Adrenal gland (tissue), 12 donors: Measurements from ENCODE around the gene ST6GALNAC3. TPM values are rescaled to one million over a fixed set of nuclear protein-coding genes. Genes with fewer than 3 reads are reported as not detected.
A peak's percentile ranks its signal among the peaks of the same experiment; 100 is the strongest.

Experiments used
- DNase-seq, 7 donors: peaks; one replicate each; pipeline ENCODE4 v3.0.0-alpha.2; 2019 to 2020
- H3K27ac ChIP-seq, 5 donors: fragments of 200-600 bp; sonication (generic) in 4 of 5; 1 replicate in 3 of 5; 2 replicates in 2 of 5; pipeline versions ENCODE4 v1.5.1 to v1.8.0; 2016 to 2020; ENCODE audit warnings: mild to moderate bottlenecking in 1 of 5
- H3K27me3 ChIP-seq: fragments of 200-600 bp; 2 replicates; pipeline ENCODE4 v1.8.0; 2021
- H3K36me3 ChIP-seq, 2 donors: fragments of 200-600 bp; replicated peaks in 1 of 2; 1 replicate in 1 of 2; 2 replicates in 1 of 2; pipeline versions ENCODE4 v1.5.1 to v1.8.0; 2018 to 2022
- H3K4me1 ChIP-seq, 2 donors: fragments of 200-600 bp; replicated peaks in 1 of 2; 1 replicate in 1 of 2; 2 replicates in 1 of 2; pipeline versions ENCODE4 v1.5.1 to v1.8.0; 2018 to 2021
- H3K4me3 ChIP-seq, 4 donors: fragments of 200-600 bp; sonication (generic) in 3 of 4; one replicate each; pipeline ENCODE4 v1.5.1; 2016 to 2018
- H3K9me3 ChIP-seq, 3 donors: fragments of 200-600 bp; sonication (generic) in 1 of 3; replicated peaks in 1 of 3; 1 replicate in 2 of 3; 2 replicates in 1 of 3; pipeline versions ENCODE4 v1.5.1 to v1.8.0; 2016 to 2021
- POLR2A ChIP-seq, 2 donors: fragments of 450-650 bp; IDR thresholded peaks; one replicate each; pipeline ENCODE4 v1.6.1; 2017; ENCODE audit warnings: antibody characterized with exemption in 2 of 2, mild to moderate bottlenecking in 2 of 2, moderate library complexity in 1 of 2
- WGBS, 4 donors: extraction: QIAGEN DNeasy Blood & Tissue Kit in 2 of 4; methylation state at CpG; one replicate each; pipeline versions ENCODE4 v1.1.5 to v1.1.7; 2013 to 2017; 5-methylcytosine and 5-hydroxymethylcytosine counted together
- intact Hi-C, 2 donors: fragments of 100-400 bp; cut with DNase I; formaldehyde crosslinking; loops; one replicate each; pipeline versions ENCODE4 v1.14.1 to v1.15.0; 2022 to 2023
- polyA plus RNA-seq, 3 donors: library from polyadenylated mRNA; stranded (reverse); fragments of 200-250 nt in 2 of 3; fragments of 350-450 nt in 1 of 3; fragmentation: Illumina TruSeq in 1 of 3; extraction: RNeasy Lipid Tissue Mini Kit (QIAGEN cat#74804) in 1 of 3; gene quantifications; one replicate each; pipeline ENCODE4 v1.2.3, GENCODE V29; 2013 to 2014
- total RNA-seq, 9 donors: library from RNA; depleted of rRNA in 4 of 9; stranded (reverse); fragments of >200 nt in 4 of 9; fragments of 120-200 nt in 1 of 9; fragmentation: NEBNext Ultra II Directional in 1 of 9; extraction: Animal tissue kit (Norgen Biotek cat#: 25700) in 1 of 9; gene quantifications; one replicate each; pipeline versions ENCODE4 v1.1.0 to v1.2.4, GENCODE V29; 2013 to 2023
- TF ChIP-seq, protein P1 (sequence below), 6 experiments: fragments of 450-650 bp in 4 of 6; fragments of 200-600 bp in 2 of 6; sonication (generic) in 1 of 6; IDR thresholded peaks; 1 replicate in 5 of 6; 2 replicates in 1 of 6; pipeline versions ENCODE4 v1.5.1 to v1.8.0; 2016 to 2021; ENCODE audit warnings: antibody characterized with exemption in 6 of 6, mild to moderate bottlenecking in 2 of 6, moderate library complexity in 1 of 6
- donor health status: healthy with polysubstance abuse.
- donor health status: Bipolar disorder and iron deficiency.
- donor health status: DM: yes; HTN: yes; CAD: no.
- donor health status: DM: no; HTN: no; CAD: no.
- donor health status: DM: no; HTN: no; CAD: no.
- donor health status: DM: yes; HTN: yes; CAD: no.

Gene ST6GALNAC3
- total and polyA plus RNA-seq, 12 donors = 1.4 to 11.5 (median 5.9) TPM

GRCh38 chr1:76138217-76138616 lies 63.7 kb downstream of the ST6GALNAC3 start:
- H3K27ac ChIP-seq = no peak overlapping the region
- WGBS, 4 donors = 71 to 90% (median 86%) methylated on average over 1 of the region's 1 CpG
- H3K9me3 ChIP-seq = no peaks in the 10 kb centered on the region
- no peaks in the 10 kb centered on the region for H3K36me3 ChIP-seq
- H3K4me1 ChIP-seq = no peaks in the 10 kb centered on the region
- H3K27me3 ChIP-seq = no peaks in the 10 kb centered on the region
- intact Hi-C loops = no loop called here
- TF ChIP-seq, protein P1, sequence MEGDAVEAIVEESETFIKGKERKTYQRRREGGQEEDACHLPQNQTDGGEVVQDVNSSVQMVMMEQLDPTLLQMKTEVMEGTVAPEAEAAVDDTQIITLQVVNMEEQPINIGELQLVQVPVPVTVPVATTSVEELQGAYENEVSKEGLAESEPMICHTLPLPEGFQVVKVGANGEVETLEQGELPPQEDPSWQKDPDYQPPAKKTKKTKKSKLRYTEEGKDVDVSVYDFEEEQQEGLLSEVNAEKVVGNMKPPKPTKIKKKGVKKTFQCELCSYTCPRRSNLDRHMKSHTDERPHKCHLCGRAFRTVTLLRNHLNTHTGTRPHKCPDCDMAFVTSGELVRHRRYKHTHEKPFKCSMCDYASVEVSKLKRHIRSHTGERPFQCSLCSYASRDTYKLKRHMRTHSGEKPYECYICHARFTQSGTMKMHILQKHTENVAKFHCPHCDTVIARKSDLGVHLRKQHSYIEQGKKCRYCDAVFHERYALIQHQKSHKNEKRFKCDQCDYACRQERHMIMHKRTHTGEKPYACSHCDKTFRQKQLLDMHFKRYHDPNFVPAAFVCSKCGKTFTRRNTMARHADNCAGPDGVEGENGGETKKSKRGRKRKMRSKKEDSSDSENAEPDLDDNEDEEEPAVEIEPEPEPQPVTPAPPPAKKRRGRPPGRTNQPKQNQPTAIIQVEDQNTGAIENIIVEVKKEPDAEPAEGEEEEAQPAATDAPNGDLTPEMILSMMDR (IDR thresholded peaks at IDR 0.05) = no peak
- TF ChIP-seq POLR2A (IDR thresholded peaks at IDR 0.05) = no peak
- peak in 2 of 7 donors; percentile 17 to 50 for DNase-seq
- H3K4me3 ChIP-seq = no peak overlapping the region

- no peaks in the 10 kb centered on the region for H3K36me3 ChIP-seq
- H3K9me3 ChIP-seq = no peaks in the 10 kb centered on the region
- H3K4me3 ChIP-seq = no peak overlapping the region
- H3K4me1 ChIP-seq = no peaks in the 10 kb centered on the region
- intact Hi-C loops = loop anchor here in 1 of 2 donors (10.0 kb wide), 1 partner anchor 995 kb away; no protein-coding TSS in a partner anchor
- H3K27ac ChIP-seq = peak overlapping the region in 1 of 5 donors; percentile 10
- no peaks in the 10 kb centered on the region for H3K27me3 ChIP-seq
- WGBS, 4 donors = 46 to 69% (median 61%) methylated on average over 1 of the region's 1 CpG
- DNase-seq = peak in 1 of 7 donors; percentile 37
- TF ChIP-seq, protein P1 (IDR thresholded peaks at IDR 0.05) = no peak
- no peak for TF ChIP-seq POLR2A (IDR thresholded peaks at IDR 0.05)
Measured at GRCh38 chr1:76140227-76140626, 65.7 kb downstream of the ST6GALNAC3 start.

GRCh38 chr1:76141929-76142328 lies 67.4 kb downstream of the ST6GALNAC3 start:
- no peak for DNase-seq
- Histone ChIP-seq H3K4me3 (no peak overlapping the region), H3K4me1 (no peaks in the 10 kb centered on the region), H3K27ac (no peak overlapping the region), H3K36me3 (no peaks in the 10 kb centered on the region), H3K27me3 (no peaks in the 10 kb centered on the region), H3K9me3 (no peaks in the 10 kb centered on the region)
- WGBS, 4 donors = 85 to 94% (median 89%) methylated on average over 2 of the region's 2 CpGs
- TF ChIP-seq, protein P1 (IDR thresholded peaks at IDR 0.05) = no peak
- TF ChIP-seq POLR2A (IDR thresholded peaks at IDR 0.05) = no peak
- intact Hi-C loops = loop anchor here in 1 of 2 donors (10.0 kb wide), 1 partner anchor 993 kb away; no protein-coding TSS in a partner anchor

GRCh38 chr1:76142771-76143540 lies 68.4 kb downstream of the ST6GALNAC3 start:
- Histone ChIP-seq H3K4me1 (no peaks in the 10 kb centered on the region), H3K4me3 (no peak overlapping the region), H3K9me3 (no peaks in the 10 kb centered on the region), H3K27me3 (no peaks in the 10 kb centered on the region), H3K36me3 (no peaks in the 10 kb centered on the region), H3K27ac (no peak overlapping the region)
- TF ChIP-seq, protein P1 (IDR thresholded peaks at IDR 0.05) = no peak
- TF ChIP-seq POLR2A (IDR thresholded peaks at IDR 0.05) = no peak
- WGBS, 4 donors = 30 to 50% (median 45%) methylated on average over 4 to 5 of the region's 5 CpGs
- DNase-seq = peak in 4 of 7 donors; percentile 12 to 28 (median 20)
- intact Hi-C loops = loop anchor here in 1 of 2 donors (10.0 kb wide), 1 partner anchor 992 kb away; no protein-coding TSS in a partner anchor
